Measurements from ENCODE around the gene ZMIZ2. TPM values are rescaled to one million over a fixed set of nuclear protein-coding genes. Genes with fewer than 3 reads are reported as not detected.
"Not testable (repeated sequence)": the region's sequence is repeated elsewhere in the genome, so short reads cannot be mapped to it uniquely, and the experiment has no call there.

Gene ZMIZ2
- total RNA-seq, 1 experiment from 2014 or later: 7.9 TPM

DNA sequence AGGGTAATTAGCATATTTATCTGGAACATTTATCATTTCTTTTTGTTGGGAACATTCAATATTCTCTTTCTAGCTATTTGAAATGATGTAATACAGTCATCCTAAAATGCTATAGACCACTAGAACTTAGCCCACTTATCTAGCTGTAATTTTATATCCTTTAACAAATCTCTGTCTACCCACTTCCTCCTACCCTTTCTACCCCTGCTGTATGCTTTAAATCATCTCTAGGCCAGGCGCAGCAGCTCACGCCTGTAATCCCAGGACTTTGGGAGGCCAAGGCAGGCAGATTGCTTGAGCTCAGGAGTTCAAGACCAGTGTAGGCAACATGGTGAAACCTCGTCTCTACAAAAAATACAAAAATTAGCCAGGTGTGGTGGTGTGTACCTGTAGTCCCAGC lies 25.8 kb downstream of the ZMIZ2 start:
- not testable (repeated sequence) for DNase-seq (ENCODE audit: low read depth)

DNA sequence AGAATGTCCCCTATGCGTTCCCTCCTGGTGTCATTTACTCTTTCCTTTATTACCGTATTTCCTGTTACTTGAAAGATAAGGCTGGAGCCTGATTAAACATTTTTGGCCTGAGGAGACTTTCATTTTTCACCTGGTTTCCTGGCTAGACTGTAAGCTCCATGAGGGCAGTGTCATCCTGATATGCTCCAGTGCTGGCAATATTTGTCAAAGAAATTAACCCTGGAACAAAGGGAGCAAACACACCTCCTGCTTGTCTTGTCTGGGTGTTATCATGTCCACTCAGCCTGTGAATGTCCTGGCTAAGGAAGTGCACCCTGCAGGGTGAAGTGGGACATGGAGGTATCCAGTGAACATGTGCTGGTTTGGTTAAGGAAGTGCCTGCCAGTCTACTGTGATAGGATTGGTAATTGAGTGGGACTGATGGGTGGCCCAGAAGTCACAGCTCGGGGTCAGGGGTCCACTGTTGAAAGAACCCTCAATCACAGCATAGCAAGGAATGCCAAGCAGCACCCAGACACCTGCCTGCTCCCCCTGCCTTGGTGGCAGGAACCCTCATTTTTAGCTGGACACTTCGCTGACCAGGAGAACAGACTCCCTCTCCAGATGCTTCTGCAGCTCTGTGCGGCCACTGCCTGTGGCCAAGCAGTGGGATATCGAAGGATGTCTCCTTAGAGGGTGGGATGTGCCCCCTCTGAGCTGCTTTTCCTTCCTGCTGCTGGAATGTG lies 26.9 kb downstream of the ZMIZ2 start:
- DNase-seq (ENCODE audit: low read depth): no peak

DNA sequence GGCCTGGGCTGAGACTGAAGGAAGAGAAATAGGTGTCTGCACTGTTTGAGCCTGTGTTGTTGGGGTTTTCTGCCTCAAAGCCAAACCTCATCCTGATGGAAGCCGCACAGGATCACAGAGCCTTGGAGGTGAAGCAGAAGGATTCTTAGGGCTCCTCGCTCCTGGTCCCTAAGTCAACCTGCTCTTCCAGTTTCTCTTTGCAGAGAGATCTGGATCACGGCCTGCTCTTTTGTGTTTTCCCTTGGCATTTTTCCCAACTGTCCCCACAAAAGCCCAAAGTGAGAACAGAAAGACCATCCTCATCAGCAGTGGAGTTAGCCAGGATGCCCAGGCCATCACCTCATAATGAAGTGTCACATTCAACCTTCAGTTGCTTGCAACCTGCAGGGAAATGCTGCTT lies 27.6 kb downstream of the ZMIZ2 start:
- DNase-seq (ENCODE audit: low read depth): no peak

DNA sequence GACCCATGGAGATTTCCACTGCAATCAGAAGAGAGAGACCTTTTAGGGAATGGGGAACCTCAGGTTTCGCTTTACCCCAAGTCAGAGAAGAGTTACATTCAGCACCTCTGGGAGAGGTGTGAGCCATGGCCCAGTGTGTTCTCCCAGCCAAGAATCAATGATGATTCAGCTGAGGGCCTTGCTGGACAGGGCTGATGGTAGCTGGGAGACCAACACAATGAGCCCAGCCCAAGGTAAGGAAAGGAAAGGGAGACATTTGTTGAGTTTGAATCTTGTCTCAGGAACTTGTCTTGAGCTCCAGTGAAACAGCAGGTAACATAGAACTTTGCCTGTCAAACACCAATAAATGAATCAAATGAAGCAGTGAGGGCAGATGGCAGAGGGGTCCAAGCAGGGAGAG lies 33.8 kb downstream of the ZMIZ2 start:
- no peak for DNase-seq (ENCODE audit: low read depth)

DNA sequence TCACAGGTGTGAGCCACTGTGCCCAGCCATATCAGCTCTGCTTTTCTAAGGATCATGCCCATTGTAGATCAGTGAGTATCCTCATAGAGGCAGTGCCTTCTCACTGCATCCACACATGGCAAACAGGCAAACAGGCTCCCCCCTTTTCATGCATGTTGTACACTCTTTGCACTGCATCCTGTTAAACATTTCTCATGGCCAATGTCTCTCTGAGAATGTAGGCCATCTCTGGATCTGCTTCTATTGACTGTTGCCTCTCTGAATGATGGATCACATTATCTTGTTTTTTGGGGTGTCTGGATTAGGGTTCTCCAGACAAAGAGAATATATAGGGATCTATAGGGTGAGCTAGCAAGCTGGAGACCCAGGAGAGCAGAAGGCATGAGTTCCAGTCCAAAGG lies 34.8 kb downstream of the ZMIZ2 start:
- no peak for DNase-seq (ENCODE audit: low read depth)

DNA sequence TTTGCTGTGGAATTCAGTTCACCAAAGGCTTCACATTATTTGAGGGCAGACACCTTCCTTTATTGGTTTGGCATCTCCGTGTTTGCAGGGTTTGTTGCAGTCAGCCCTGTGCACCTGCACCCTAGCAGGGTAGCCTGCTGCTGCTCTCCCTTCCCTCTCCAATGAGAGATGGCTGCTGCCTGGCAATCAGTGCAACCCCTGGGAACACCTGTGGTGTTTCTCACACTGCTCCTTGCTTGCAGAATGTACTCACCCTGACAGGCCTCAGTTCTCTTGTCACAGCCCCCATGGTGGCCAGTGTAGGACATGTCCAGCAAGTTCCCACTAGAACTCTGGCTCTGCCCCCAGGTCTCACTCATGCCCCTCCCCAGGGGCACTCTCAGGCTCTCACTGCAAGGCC lies 35.7 kb downstream of the ZMIZ2 start:
- no peak for DNase-seq (ENCODE audit: low read depth)

DNA sequence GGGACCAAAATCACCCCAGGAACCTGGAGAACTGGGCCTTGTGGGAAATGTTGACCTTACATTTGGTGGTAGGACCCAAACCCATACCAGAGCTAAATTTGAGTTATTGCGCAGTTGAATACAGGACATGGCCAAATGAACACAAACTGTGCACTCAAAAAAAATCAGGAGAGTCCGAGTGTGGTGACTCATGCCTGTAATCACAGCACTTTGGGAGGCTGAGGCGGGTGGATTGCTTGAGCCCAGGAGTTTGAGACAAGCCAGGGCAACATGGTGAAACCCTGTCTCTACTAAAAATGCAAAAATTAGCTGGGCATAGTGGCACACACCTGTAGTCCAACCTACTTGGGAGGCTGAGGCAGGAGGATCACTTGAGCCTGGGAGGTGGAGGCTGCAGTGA lies 36.6 kb downstream of the ZMIZ2 start:
- DNase-seq (ENCODE audit: low read depth): not testable (repeated sequence)

DNA sequence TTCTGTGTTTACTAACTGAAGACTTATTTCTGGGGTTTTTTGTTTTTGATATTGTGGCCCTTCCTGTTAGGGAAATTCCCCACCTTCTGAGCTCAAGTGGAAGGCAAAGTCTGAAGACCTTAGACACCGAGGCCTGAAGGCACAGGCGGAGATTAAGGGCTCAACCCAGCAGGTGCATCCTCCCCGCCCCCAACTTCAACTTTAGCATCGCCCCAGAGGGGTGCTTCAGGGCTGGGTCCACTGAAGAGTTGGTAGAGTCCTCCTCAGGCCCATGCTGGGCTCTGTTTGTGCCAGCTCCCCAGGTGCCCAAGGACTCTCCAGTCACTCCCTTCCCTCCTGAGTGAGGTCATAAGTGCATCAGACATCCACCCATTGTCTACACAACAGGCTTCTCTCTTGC lies 38.4 kb downstream of the ZMIZ2 start:
- DNase-seq (ENCODE audit: low read depth): no peak

DNA sequence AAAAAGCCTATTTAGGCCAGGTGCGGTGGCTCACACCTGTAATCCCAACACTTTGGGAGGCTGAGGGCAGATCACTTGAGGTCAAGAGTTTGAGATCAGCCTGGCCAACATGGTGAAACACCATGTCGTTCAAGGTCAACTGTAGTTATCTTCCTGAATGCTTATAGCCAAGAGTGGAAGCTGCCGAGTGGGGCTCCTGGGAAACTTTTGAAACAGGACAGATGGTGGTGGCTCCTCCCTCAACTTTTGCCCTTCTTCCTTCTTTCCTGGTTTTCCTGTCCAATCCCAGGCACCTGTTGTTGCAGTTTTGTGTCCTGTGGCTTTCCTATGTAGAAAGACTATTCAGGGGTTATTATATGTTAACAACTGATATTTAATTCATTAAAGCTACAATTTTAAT lies 39.1 kb downstream of the ZMIZ2 start:
- no peak for DNase-seq (ENCODE audit: low read depth)

DNA sequence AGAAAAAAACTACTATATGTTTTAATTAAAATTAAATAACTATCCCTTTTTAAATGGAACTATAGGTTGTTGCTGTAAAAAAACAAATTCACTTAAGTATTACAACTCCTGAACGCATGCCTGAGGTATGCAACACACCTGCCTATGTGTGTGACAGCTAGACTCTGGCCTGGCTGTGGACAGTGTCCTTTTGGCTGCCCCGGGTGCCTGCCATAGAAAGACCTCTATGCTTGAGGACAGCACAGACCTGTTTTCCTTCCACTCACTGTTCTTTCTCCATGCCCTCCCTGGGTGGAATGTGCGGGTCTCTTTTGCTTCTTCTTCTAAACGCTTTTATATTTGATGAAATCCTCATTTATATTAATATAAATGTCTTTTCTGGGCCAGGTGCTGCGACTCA lies 41.3 kb downstream of the ZMIZ2 start:
- DNase-seq (ENCODE audit: low read depth): no peak

DNA sequence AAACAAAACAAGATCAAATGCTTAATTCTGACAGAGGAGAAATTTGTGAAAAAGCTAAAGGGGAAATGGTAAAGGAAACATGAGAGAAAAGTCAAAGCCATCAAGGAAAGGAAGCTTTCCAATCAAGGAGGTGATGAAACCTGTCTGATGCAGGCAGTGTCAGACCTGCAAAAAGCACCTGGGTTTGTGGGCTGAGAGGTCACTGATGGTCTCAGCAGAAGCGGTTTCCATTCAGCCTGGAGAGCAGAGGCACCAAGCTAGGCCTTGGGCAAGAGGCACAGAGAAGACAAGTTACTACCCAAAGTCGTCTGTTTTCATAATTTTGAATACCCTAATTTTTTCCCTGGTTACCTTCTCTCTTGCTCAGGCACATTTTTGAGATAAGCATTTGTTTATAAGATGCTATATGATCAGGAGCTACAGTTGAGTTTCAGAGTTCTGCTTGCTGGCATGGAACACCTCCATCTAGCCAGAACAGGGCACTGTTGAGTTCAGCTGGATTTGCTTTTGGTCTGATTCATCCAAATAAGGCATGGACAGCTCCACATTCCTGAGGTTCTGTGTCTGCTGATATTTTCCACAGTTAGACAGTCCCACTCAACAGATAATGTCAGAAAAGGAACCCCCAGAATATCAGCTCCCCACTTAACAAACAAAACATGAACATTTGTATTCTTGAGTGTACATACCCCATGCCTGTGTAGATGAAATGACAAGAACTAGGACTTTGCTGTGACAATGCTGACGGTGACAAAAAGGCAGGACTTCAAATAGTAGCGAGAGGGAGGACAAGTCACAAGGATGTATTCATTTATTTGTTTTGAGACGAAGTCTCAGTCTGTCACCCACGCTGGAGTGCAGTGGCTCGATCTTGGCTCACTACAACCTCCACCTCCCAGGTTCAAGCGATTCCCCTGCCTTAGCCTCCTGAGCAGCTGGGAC lies 42.9 kb downstream of the ZMIZ2 start:
- DNase-seq (ENCODE audit: low read depth): peak; percentile 64

DNA sequence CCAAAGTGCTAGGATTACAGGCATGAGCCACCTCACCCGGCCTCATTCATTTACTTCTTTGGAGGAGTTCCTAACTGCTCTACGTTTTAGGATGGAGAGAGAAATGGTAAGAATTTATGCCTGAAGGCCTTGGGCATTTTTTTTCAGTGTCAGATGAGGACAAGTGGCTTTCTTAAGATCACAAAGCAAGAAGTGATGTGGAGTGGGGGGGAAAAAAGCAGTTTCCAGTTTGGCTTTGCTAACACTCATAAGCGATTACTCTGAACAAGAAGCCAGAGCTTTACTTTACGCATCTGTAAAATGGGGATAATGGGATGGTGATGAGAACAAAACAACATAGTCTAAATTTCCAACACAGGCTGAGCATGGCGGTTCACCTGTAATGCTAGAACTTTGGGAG lies 45.3 kb downstream of the ZMIZ2 start:
- DNase-seq (ENCODE audit: low read depth): peak; percentile 79

DNA sequence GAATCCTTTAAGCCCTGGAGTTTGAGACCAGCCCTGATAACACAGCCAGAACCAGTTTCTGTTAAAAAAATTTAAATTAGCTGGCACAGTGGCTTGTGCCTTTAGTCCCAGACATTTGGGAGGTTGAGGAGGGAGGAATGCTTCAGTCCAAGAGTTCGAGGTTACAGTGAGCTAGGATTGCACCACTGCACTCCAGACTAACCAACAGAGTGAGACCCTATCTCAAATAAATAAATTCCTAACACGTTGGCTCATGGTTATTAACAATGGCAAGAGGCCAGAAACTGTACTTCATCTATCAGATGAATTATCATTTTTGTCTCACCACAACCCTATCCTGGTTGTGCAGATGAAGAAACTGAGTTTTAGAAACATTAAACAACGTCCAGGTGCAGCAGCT lies 45.7 kb downstream of the ZMIZ2 start:
- DNase-seq (ENCODE audit: low read depth): no peak

DNA sequence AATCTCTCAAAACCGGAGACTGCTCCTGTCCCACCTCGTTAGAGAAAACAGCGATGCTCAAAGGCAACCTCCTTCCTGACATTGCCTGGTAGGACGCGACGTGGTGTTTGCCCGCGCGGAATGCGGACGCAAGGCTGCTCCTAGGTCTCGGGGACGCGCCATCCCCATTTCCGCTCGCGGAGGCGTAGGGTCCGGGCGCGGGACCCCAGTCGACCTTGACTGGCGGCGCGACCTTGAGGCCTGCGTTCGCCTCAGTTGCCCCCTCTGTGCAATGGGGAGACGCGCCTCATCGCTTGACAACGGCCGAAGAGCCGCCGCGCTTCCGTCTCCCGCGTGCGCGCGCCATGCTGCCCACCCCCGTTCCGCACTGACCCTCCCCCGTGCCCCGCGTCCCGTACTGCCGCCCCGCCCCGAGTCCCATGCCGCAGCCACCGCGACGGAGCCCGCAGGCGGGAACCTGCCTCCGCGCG lies 47.4 kb downstream of the ZMIZ2 start:
- no peak for DNase-seq (ENCODE audit: low read depth)

DNA sequence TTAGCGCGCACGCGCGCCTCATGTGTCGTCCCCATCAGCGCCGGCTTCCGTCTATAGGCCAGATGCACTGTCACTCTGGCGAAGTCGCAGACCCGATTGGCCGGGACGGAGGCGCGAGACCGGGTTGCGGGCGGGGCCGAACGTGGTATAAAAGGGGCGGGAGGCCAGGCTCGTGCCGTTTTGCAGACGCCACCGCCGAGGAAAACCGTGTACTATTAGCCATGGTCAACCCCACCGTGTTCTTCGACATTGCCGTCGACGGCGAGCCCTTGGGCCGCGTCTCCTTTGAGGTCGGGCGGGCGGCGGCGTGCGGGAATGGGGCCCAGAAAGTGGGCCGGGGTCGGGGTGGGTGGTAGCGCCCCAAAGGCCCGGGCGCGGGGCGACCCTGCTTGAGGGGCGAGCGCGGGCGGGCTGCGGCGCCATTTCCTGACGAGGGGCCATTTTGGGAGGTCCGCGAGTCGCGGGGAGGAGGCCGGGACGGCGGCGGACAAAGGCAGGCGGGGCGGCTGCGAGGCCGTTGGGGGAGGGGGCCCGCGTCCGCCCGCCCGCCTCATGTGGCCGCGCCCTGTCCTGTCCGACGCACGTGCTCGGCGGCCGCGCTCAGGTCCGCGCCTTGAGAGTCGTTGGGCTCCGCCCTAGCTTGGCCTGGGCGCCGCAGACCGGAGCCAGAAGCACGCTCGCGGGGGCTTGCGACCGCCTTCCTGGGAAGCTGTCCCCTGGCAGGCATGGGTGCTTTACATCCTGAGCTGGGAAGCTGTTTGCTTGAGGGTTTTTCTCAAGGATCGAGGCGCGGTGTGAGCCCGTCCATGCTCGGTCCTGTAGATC lies 48.1 kb downstream of the ZMIZ2 start, which contains the start of gene PPIA:
Gene PPIA, plus strand, starts transcription at position 178 of the 825 bp plus-strand sequence. Its CDS starts 44 bp downstream, at position 222.
- peak; percentile 99 for DNase-seq (ENCODE audit: low read depth)

DNA sequence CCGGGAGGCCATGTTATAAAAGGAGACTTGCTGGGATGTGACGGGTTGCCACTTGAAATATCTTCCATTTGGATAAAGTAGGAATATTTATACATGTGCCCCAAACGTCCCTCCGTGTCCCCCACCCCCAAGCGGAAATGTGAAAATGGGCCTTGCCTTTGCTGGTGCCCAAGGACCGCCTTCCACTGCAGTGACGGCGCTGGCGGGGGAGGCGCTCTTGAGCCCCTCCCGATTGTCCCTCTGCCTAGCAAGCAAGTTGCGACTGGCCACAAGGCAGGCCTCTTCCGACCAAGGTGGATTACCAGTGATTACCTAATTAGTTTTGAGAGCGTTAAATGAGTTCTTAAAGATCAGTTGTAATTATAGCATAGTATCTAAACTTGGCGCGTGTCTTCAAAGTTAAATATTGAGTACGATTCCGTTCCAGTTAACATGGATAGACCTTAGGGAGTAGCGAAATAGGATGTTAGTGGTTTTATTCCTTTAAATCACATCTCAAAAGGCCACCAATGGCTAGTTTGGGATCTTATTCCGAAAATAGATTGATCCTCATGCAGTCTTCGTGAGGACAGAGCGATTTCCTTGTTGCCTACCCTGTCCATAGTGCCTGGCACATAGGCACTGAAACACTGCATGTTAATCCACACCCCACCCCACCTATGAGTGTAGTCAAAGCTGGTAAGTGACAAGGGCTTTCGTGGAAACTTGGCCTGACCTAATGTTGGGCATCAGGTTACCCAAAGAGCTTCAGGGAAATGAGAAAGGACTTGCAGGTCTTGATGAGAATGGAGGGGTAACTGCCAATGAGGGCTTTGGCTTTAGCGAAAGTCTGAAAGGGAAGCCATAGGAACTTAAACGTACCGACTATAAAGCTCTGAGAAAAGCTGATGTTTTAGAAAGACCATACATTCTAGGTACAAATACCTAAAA lies 48.9 kb downstream of the ZMIZ2 start:
- peak; percentile 91 for DNase-seq (ENCODE audit: low read depth)

DNA sequence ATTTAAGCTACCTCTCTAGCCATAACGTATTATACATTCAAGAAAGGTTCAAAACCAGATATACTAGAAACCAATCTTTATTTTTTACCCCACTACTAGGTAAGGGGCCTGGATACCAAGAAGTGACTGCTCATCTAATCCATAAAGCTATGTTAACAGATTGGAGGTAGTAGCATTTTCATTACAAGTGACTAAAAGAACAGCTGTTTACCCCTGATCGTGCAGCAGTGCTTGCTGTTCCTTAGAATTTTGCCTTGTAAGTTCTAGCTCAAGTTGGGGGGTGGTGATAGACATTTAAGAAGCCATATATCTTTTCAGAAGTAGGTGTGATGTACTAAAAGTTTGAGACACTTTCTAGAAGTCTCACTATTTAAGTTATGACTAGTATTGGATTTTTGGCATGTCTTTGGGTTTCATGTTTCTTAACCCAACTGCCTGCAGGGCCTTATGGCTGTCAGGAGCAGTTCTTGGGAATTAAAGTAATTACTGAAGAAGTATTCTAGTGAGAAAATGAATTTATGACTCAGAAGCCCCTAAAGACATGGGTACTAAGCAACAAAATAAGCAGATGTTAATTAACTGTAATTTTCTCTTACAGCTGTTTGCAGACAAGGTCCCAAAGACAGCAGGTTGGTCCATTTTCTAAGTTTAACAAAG lies 50.1 kb downstream of the ZMIZ2 start:
- DNase-seq (ENCODE audit: low read depth): peak; percentile 65

DNA sequence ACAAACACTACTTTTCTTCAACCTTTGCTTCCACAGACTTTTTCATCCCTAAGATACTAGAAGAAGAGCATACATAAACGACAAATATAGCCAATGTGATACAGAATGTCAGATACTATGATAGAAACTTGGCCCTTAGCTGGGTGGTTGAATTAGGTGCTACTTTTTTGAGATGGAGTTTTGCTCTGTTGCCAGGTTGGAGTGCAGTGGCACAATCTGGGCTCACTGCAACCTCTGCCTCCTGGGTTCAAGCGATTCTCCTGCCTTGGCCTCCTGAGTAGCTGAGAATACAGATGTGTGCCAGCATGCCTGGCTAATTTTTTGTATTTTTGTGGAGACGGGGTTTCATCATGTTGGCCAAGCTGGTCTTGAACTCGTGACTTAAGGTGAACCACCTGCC lies 51.3 kb downstream of the ZMIZ2 start:
- no peak for DNase-seq (ENCODE audit: low read depth)

DNA sequence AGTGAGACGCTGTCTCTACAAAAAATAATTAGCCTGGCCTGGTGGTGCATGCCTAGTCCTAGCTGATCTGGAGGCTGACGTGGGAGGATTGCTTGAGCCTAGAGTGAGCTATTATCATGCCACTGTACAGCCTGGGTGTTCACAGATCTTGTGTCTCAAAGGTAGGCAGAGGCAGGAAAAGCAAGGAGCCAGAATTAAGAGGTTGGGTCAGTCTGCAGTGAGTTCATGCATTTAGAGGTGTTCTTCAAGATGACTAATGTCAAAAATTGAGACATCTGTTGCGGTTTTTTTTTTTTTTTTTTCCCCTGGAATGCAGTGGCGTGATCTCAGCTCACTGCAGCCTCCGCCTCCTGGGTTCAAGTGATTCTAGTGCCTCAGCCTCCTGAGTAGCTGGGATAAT lies 53.2 kb downstream of the ZMIZ2 start:
- peak; percentile 83 for DNase-seq (ENCODE audit: low read depth)

DNA sequence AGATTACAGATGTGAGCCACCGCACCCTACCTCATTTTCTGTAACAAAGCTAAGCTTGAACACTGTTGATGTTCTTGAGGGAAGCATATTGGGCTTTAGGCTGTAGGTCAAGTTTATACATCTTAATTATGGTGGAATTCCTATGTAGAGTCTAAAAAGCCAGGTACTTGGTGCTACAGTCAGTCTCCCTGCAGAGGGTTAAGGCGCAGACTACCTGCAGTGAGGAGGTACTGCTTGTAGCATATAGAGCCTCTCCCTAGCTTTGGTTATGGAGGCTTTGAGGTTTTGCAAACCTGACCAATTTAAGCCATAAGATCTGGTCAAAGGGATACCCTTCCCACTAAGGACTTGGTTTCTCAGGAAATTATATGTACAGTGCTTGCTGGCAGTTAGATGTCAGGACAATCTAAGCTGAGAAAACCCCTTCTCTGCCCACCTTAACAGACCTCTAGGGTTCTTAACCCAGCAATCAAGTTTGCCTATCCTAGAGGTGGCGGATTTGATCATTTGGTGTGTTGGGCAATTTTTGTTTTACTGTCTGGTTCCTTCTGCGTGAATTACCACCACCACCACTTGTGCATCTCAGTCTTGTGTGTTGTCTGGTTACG lies 53.9 kb downstream of the ZMIZ2 start:
- no peak for DNase-seq (ENCODE audit: low read depth)

All from RPMI7951 (cell line).